OCI-LY7 (cell line): Measurements from ENCODE around the gene SNCB.

Experiments
- EZH2phosphoT487 ChIP-seq: fragments of 200-600 bp; sonication (generic); IDR thresholded peaks from 2 replicates; pipeline ENCODE4 v1.6.1; 2018; ENCODE audit warnings: low read depth, borderline replicate concordance, mild to moderate bottlenecking, mixed run types, antibody characterized with exemption, low read length, moderate library complexity, mixed read lengths
- TF ChIP-seq, protein P1 (sequence below): fragments of 200-600 bp; sonication (generic); conservative IDR thresholded peaks from 2 replicates; pipeline ENCODE4 v1.5.1; 2014; ENCODE audit warnings: mild to moderate bottlenecking, antibody characterized with exemption, low read length, moderate library complexity, mixed read lengths

DNA sequence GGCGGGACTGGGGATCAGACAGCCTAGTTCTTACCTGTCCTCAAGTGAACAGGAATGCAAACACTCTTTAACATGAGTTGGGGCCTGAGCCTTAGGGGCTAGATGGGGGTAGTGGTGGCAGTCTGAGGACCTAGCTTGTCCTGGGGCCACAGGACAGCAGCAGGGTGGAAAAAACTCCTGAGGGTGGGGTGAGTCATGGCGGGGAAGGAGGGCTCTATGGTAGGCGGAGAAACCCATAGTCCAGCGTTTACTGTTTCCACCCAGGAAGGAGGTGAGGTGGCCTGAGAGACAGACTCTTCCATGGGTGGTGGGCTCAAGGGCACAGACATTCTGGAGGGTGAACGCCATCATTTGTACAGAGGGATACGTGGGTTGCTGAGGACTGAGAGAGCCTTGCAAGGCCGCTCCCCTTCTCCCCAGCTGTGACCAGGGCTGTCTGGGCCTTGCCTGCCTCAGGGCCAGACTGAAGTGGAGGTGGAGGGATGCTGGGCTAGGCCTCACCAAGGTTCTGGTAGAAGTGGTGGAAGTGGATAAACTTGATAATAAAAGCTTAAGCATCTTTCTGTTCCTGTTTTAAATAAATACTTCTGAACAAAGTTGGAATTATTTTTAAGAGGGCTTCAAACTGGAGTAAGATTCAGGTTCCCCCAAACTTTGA is 15.8 kb upstream of the SNCB start:
- TF ChIP-seq, protein P1, sequence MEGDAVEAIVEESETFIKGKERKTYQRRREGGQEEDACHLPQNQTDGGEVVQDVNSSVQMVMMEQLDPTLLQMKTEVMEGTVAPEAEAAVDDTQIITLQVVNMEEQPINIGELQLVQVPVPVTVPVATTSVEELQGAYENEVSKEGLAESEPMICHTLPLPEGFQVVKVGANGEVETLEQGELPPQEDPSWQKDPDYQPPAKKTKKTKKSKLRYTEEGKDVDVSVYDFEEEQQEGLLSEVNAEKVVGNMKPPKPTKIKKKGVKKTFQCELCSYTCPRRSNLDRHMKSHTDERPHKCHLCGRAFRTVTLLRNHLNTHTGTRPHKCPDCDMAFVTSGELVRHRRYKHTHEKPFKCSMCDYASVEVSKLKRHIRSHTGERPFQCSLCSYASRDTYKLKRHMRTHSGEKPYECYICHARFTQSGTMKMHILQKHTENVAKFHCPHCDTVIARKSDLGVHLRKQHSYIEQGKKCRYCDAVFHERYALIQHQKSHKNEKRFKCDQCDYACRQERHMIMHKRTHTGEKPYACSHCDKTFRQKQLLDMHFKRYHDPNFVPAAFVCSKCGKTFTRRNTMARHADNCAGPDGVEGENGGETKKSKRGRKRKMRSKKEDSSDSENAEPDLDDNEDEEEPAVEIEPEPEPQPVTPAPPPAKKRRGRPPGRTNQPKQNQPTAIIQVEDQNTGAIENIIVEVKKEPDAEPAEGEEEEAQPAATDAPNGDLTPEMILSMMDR: no peak
- TF ChIP-seq EZH2phosphoT487: no peak
